HEK293 (cell line): Measurements from ENCODE around the gene DPP6.

ENCODE experiments used
- CTCF ChIA-PET: fragments of 350-600 bp; formaldehyde crosslinking; extraction: SDS; loops from one replicate; lab custom pipeline; 2021; ENCODE audit warnings: antibody characterized with exemption; lab: Yijun Ruan, JAX
- POLR2A ChIA-PET: fragments of 300-600 bp; formaldehyde crosslinking; extraction: SDS; loops from one replicate; lab custom pipeline; 2020; ENCODE audit warnings: antibody characterized with exemption, inconsistent platforms; lab: Yijun Ruan, JAX
- H3K27ac ChIP-seq: fragments of 200-500 bp; sonication (Bioruptor generic); 2 replicates; pipeline ENCODE4 v1.5.1; 2014; ENCODE audit warnings: low read depth, low read length, control low read depth, inconsistent platforms; ENCODE audit errors: extremely low read depth
- H3K36me3 ChIP-seq, 2 experiments: fragments of 200-500 bp in 1 of 2; sonication (Bioruptor generic) in 1 of 2; 1 replicate in 1 of 2; 2 replicates in 1 of 2; pipeline ENCODE4 v1.5.1; 2014 to 2017; ENCODE audit warnings: inconsistent platforms in 2 of 2, low read length in 2 of 2; ENCODE audit not compliant: control insufficient read depth in 2 of 2, insufficient read depth in 1 of 2
- H3K4me1 ChIP-seq: fragments of 200-500 bp; sonication (Bioruptor generic); 2 replicates; pipeline ENCODE4 v1.5.1; 2014; ENCODE audit warnings: mild to moderate bottlenecking, low read length, inconsistent platforms; ENCODE audit not compliant: control insufficient read depth, insufficient read depth
- H3K4me3 ChIP-seq: 2 replicates; pipeline ENCODE4 v1.5.1; 2011; ENCODE audit warnings: low read depth, mild to moderate bottlenecking, control low read depth, low read length, moderate library complexity
- H3K9me3 ChIP-seq: fragments of 200-500 bp; sonication (Bioruptor generic); 2 replicates; pipeline ENCODE4 v1.5.1; 2014; ENCODE audit warnings: low read depth, low read length, inconsistent platforms; ENCODE audit not compliant: control insufficient read depth, insufficient read depth
- CTCF ChIP-seq: fragments of 450-650 bp; formaldehyde crosslinking; IDR thresholded peaks from 2 replicates; pipeline ENCODE4 v1.5.1; 2016; ENCODE audit warnings: missing biosample characterization, missing genetic modification characterization
- KLF16 ChIP-seq: fragments of 450-650 bp; formaldehyde crosslinking; IDR thresholded peaks from 2 replicates; pipeline ENCODE4 v1.5.1; 2017; ENCODE audit warnings: missing biosample characterization, missing genetic modification characterization
- MEIS1 ChIP-seq: sonication (generic); formaldehyde crosslinking; IDR thresholded peaks from 2 replicates; pipeline ENCODE4 v1.8.1; 2022; ENCODE audit warnings: missing genetic modification reagents, mild to moderate bottlenecking, borderline replicate concordance
- PBX3 ChIP-seq: sonication (generic); formaldehyde crosslinking; IDR thresholded peaks from 2 replicates; pipeline ENCODE4 v1.8.1; 2022; ENCODE audit warnings: mild to moderate bottlenecking, moderate library complexity, missing genetic modification reagents
- SCRT1 ChIP-seq: fragments of 450-650 bp; formaldehyde crosslinking; IDR thresholded peaks from 2 replicates; pipeline ENCODE4 v1.5.1; 2016; ENCODE audit warnings: missing biosample characterization, missing genetic modification characterization, borderline replicate concordance
- TRIM28 ChIP-seq: IDR thresholded peaks from 2 replicates; pipeline ENCODE4 v1.6.1; 2011; ENCODE audit warnings: low read length, control low read depth, borderline replicate concordance
- ZNF146 ChIP-seq: fragments of 450-650 bp; formaldehyde crosslinking; IDR thresholded peaks from 2 replicates; pipeline ENCODE4 v1.5.1; 2016; ENCODE audit warnings: missing biosample characterization, missing genetic modification characterization
- ZNF19 ChIP-seq: fragments of 450-650 bp; formaldehyde crosslinking; IDR thresholded peaks from 2 replicates; pipeline ENCODE4; 2016; ENCODE audit warnings: missing biosample characterization, missing genetic modification characterization, low read depth
- ZNF223 ChIP-seq: fragments of 450-650 bp; formaldehyde crosslinking; IDR thresholded peaks from 2 replicates; pipeline ENCODE4 v1.5.1; 2016; ENCODE audit warnings: missing biosample characterization, missing genetic modification characterization
- ZNF350 ChIP-seq: fragments of 450-650 bp; formaldehyde crosslinking; IDR thresholded peaks from 2 replicates; pipeline ENCODE4 v1.5.0; 2017; ENCODE audit warnings: missing biosample characterization, mild to moderate bottlenecking, missing genetic modification characterization
- ZNF398 ChIP-seq: fragments of 450-650 bp; formaldehyde crosslinking; IDR thresholded peaks from 2 replicates; pipeline ENCODE4 v1.5.1; 2017; ENCODE audit warnings: missing biosample characterization, missing genetic modification characterization
- ZNF549 ChIP-seq: fragments of 450-650 bp; IDR thresholded peaks from 2 replicates; pipeline ENCODE4 v1.5.1; 2018; ENCODE audit warnings: missing biosample characterization, missing genetic modification characterization, mild to moderate bottlenecking, inconsistent platforms, moderate library complexity
- ZNF555 ChIP-seq: fragments of 450-650 bp; formaldehyde crosslinking; conservative IDR thresholded peaks from 2 replicates; pipeline ENCODE4 v1.5.1; 2017; ENCODE audit warnings: missing biosample characterization, mild to moderate bottlenecking, missing genetic modification characterization, inconsistent platforms
- ZNF623 ChIP-seq: fragments of 450-650 bp; formaldehyde crosslinking; IDR thresholded peaks from 2 replicates; pipeline ENCODE4 v1.5.1; 2016; ENCODE audit warnings: missing biosample characterization, missing genetic modification characterization
- ZNF654 ChIP-seq: fragments of 450-650 bp; formaldehyde crosslinking; IDR thresholded peaks from 2 replicates; pipeline ENCODE4 v1.5.1; 2016; ENCODE audit warnings: low read depth, missing biosample characterization, missing genetic modification characterization
- ZNF707 ChIP-seq: fragments of 450-650 bp; formaldehyde crosslinking; IDR thresholded peaks from 2 replicates; pipeline ENCODE4 v1.5.1; 2016; ENCODE audit warnings: missing biosample characterization, missing genetic modification characterization
- ZSCAN23 ChIP-seq: fragments of 450-650 bp; formaldehyde crosslinking; IDR thresholded peaks from 2 replicates; pipeline ENCODE4 v1.5.1; 2016; ENCODE audit warnings: missing biosample characterization, missing genetic modification characterization
- ZSCAN4 ChIP-seq: fragments of 450-650 bp; formaldehyde crosslinking; IDR thresholded peaks from 2 replicates; pipeline ENCODE4 v1.5.1; 2017; ENCODE audit warnings: missing biosample characterization, missing genetic modification characterization

DPP6 gene

GRCh38 chr7:154832557-154833138 lies 780.5 kb downstream of the DPP6 start:
- Histone ChIP-seq H3K36me3 (no peaks in the 10 kb centered on the region), H3K4me3 (no peak overlapping the region), H3K4me1 (no peaks in the 10 kb centered on the region), H3K27ac (no peak overlapping the region), H3K9me3 (no peaks in the 10 kb centered on the region)
- CTCF ChIA-PET = interaction anchor here (0.8 to 2.9 kb wide), 7 partner anchors 11 to 176 kb away, joined by 3 to 14 read pairs (median 4); no protein-coding TSS in a partner anchor
- TF ChIP-seq CTCF (tag by site-specific recombination) (peak; percentile 84), ZNF398 (no peak), PBX3 (0 out of 2 replicates have a peak, but pooled peaks have one; percentile 38), TRIM28 (peak; percentile 80; the same call in 1 of the 2 replicates), ZNF19 (no peak), ZNF707 (no peak), KLF16 (tag by site-specific recombination) (no peak), ZNF654 (peak; percentile 59), ZNF555 (tag by site-specific recombination) (no peak), ZNF623 (tag by site-specific recombination) (no peak), ZNF223 (no peak)
- POLR2A ChIA-PET = no interaction called here

- H3K4me1 ChIP-seq = no peaks in the 10 kb centered on the region
- no peaks in the 10 kb centered on the region for H3K36me3 ChIP-seq
- ChIA-PET POLR2A (no interaction called here), CTCF (interaction anchor here (0.6 to 0.7 kb wide), 2 partner anchors 256 to 762 kb away, joined by 3 read pairs; no protein-coding TSS in a partner anchor)
- H3K4me3 ChIP-seq = no peak overlapping the region
- H3K9me3 ChIP-seq = no peaks in the 10 kb centered on the region
- no peak overlapping the region for H3K27ac ChIP-seq
- no peak for TF ChIP-seq ZNF146 (tag by site-specific recombination)
- TF ChIP-seq ZSCAN23 (tag by site-specific recombination) = no peak
- no peak for TF ChIP-seq SCRT1
- TF ChIP-seq MEIS1 (CRISPR knock-in tag) = no peak
- TF ChIP-seq ZNF549 = no peak
- TF ChIP-seq, all 188 proteins: peak for 0
Measured at GRCh38 chr7:154836021-154836448, 783.8 kb downstream of the DPP6 start.

- TF ChIP-seq ZSCAN4 (tag by site-specific recombination) (0 out of 2 replicates have a peak, but pooled peaks have one; percentile 41), ZNF350 (tag by site-specific recombination) (no peak)
- Histone ChIP-seq H3K36me3 (no peaks in the 10 kb centered on the region), H3K9me3 (no peaks in the 10 kb centered on the region), H3K27ac (no peak overlapping the region), H3K4me3 (no peak overlapping the region), H3K4me1 (no peaks in the 10 kb centered on the region)
- ChIA-PET CTCF (interaction anchor here (0.6 kb wide), 2 partner anchors 74 to 90 kb away, joined by 3 read pairs; no protein-coding TSS in a partner anchor), POLR2A (no interaction called here)
Measured at GRCh38 chr7:154837087-154837486, 784.9 kb downstream of the DPP6 start.
